ENCODE measurements around the gene SMARCD1. TPM values are rescaled to one million over a fixed set of nuclear protein-coding genes. Genes with fewer than 3 reads are reported as not detected.

The SMARCD1 gene
- total and polyA plus RNA-seq, 9 of the 15 experiments (the other 6 are each of a cell fraction or from before 2014, with no cell fraction given), result 0.86 to 91.7 (median 48.0) TPM

- TF ChIP-seq SIN3B (IDR thresholded peaks at IDR 0.05; ENCODE audit: low read depth) (no peak), FOSL1 (tag; conservative IDR thresholded peaks at IDR 0.05) (no peak), HCFC1 (IDR thresholded peaks at IDR 0.05; ENCODE audit: low read depth, low read length) (no peak), NR2C1 (IDR thresholded peaks at IDR 0.05) (no peak), NR2C1 (tag; IDR thresholded peaks at IDR 0.05) (no peak), ID3 (CRISPR knock-in tag; IDR thresholded peaks at IDR 0.05) (no peak), ID3 (tag; IDR thresholded peaks at IDR 0.05) (no peak), MCM5 (IDR thresholded peaks at IDR 0.05; ENCODE audit: low read depth) (no peak), RFX5 (IDR thresholded peaks at IDR 0.05; ENCODE audit: low read depth, low read length) (no peak), WHSC1 (IDR thresholded peaks at IDR 0.05; ENCODE audit: low read length) (no peak), ZFP36 (IDR thresholded peaks at IDR 0.05; ENCODE audit: low read depth, low read length, partially characterized antibody) (no peak), ZNF77 (CRISPR knock-in tag; IDR thresholded peaks at IDR 0.05) (no peak), NFYB (IDR thresholded peaks at IDR 0.05; ENCODE audit: extremely low read depth, insufficient read length) (no peak), XRCC3 (IDR thresholded peaks at IDR 0.05) (no peak), NFIC (IDR thresholded peaks at IDR 0.05) (peak; percentile 34), POLR2A (conservative IDR thresholded peaks at IDR 0.05) (no peak), MIER1 (IDR thresholded peaks at IDR 0.05; ENCODE audit: low read depth) (no peak), RBBP5 (IDR thresholded peaks at IDR 0.05; ENCODE audit: borderline replicate concordance, insufficient read depth, low read length, poor library complexity, severe bottlenecking) (no peak)
- TF ChIP-seq, protein P1, sequence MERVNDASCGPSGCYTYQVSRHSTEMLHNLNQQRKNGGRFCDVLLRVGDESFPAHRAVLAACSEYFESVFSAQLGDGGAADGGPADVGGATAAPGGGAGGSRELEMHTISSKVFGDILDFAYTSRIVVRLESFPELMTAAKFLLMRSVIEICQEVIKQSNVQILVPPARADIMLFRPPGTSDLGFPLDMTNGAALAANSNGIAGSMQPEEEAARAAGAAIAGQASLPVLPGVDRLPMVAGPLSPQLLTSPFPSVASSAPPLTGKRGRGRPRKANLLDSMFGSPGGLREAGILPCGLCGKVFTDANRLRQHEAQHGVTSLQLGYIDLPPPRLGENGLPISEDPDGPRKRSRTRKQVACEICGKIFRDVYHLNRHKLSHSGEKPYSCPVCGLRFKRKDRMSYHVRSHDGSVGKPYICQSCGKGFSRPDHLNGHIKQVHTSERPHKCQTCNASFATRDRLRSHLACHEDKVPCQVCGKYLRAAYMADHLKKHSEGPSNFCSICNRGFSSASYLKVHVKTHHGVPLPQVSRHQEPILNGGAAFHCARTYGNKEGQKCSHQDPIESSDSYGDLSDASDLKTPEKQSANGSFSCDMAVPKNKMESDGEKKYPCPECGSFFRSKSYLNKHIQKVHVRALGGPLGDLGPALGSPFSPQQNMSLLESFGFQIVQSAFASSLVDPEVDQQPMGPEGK (CRISPR knock-in tag; IDR thresholded peaks at IDR 0.05; ENCODE audit: borderline replicate concordance), result no peak
- TF ChIP-seq, protein P2, sequence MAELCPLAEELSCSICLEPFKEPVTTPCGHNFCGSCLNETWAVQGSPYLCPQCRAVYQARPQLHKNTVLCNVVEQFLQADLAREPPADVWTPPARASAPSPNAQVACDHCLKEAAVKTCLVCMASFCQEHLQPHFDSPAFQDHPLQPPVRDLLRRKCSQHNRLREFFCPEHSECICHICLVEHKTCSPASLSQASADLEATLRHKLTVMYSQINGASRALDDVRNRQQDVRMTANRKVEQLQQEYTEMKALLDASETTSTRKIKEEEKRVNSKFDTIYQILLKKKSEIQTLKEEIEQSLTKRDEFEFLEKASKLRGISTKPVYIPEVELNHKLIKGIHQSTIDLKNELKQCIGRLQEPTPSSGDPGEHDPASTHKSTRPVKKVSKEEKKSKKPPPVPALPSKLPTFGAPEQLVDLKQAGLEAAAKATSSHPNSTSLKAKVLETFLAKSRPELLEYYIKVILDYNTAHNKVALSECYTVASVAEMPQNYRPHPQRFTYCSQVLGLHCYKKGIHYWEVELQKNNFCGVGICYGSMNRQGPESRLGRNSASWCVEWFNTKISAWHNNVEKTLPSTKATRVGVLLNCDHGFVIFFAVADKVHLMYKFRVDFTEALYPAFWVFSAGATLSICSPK (IDR thresholded peaks at IDR 0.05; ENCODE audit: borderline replicate concordance), result no peak
- TF ChIP-seq, protein P3, sequence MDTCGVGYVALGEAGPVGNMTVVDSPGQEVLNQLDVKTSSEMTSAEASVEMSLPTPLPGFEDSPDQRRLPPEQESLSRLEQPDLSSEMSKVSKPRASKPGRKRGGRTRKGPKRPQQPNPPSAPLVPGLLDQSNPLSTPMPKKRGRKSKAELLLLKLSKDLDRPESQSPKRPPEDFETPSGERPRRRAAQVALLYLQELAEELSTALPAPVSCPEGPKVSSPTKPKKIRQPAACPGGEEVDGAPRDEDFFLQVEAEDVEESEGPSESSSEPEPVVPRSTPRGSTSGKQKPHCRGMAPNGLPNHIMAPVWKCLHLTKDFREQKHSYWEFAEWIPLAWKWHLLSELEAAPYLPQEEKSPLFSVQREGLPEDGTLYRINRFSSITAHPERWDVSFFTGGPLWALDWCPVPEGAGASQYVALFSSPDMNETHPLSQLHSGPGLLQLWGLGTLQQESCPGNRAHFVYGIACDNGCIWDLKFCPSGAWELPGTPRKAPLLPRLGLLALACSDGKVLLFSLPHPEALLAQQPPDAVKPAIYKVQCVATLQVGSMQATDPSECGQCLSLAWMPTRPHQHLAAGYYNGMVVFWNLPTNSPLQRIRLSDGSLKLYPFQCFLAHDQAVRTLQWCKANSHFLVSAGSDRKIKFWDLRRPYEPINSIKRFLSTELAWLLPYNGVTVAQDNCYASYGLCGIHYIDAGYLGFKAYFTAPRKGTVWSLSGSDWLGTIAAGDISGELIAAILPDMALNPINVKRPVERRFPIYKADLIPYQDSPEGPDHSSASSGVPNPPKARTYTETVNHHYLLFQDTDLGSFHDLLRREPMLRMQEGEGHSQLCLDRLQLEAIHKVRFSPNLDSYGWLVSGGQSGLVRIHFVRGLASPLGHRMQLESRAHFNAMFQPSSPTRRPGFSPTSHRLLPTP (IDR thresholded peaks at IDR 0.05; ENCODE audit: borderline replicate concordance, extremely low read depth, insufficient read length), result no peak
Observed at GRCh38 chr12:50074936-50075807, 10.0 kb upstream of the SMARCD1 start (continued).

Measured in K562 (cell line).